Ectodermal cell (in vitro differentiated cells): ENCODE data around the gene OXGR1.

Experiments used
- H3K27ac ChIP-seq: 2 replicates; pipeline ENCODE4 v1.7.0; 2013; ENCODE audit warnings: mild to moderate bottlenecking, low read depth, low read length; ENCODE audit not compliant: insufficient read depth, poor library complexity, severe bottlenecking
- H3K27me3 ChIP-seq: 2 replicates; pipeline ENCODE4 v1.7.0; 2013; ENCODE audit warnings: mild to moderate bottlenecking, low read length; ENCODE audit not compliant: insufficient read depth, control insufficient read depth, poor library complexity, severe bottlenecking
- H3K36me3 ChIP-seq: one replicate; pipeline ENCODE4 v1.7.0; 2013; ENCODE audit warnings: low read length; ENCODE audit not compliant: control insufficient read depth, insufficient read depth
- H3K4me1 ChIP-seq: one replicate; pipeline ENCODE4 v1.7.0; 2013; ENCODE audit warnings: low read length; ENCODE audit not compliant: control insufficient read depth, insufficient read depth
- H3K4me3 ChIP-seq: 2 replicates; pipeline ENCODE4 v1.7.0; 2013; ENCODE audit warnings: low read depth, low read length, control low read depth; ENCODE audit not compliant: insufficient read depth
- H3K9me3 ChIP-seq: 2 replicates; pipeline ENCODE4 v1.7.0; 2013; ENCODE audit warnings: mild to moderate bottlenecking, low read length, moderate library complexity; ENCODE audit not compliant: control insufficient read depth
- WGBS, 2 experiments: methylation state at CpG; one replicate each; pipeline ENCODE4 v1.1.7; 2013; ENCODE audit warnings: missing lambda C conversion rate in 2 of 2; 5-methylcytosine and 5-hydroxymethylcytosine counted together

OXGR1 gene

DNA sequence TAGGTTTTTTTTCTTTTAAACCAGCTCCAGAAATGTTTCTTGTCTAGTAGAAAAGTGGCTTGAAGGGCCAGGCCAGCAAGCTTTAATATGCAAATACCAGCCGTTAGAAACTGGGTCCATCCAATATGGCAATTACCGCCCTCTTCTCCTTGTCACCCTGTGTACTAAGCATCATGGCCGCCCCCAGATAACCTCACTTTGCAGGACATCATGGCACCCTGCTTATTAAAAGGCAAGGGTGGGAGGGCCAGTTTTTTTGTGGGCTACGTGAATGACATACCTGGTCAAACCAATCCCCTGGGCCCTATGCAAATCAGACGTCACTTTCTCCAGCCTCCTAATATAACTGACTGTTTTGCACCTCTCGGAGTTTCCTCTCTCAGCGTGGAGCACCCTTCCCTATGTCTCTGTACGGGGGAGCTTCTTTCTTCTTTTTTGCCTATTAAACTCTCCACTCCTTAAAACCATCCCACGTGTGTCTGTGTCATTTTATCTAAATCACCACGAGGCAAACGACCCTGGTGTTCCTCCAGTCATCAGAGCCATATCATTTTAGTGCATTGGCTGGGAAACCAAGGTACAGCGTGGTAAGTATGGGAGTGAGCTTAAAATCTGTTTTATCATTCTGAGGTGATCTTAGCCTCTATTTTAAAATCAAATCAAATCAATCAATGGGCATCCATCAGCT lies 27.7 kb downstream of the OXGR1 start:
- Histone ChIP-seq H3K4me1 (no peaks in the 10 kb centered on the region), H3K36me3 (no peaks in the 10 kb centered on the region), H3K9me3 (no peaks in the 10 kb centered on the region), H3K27me3 (no peaks in the 10 kb centered on the region), H3K27ac (no peak overlapping the region), H3K4me3 (no peak overlapping the region)
- WGBS, 2 experiments = 93 to 95% methylated on average over 11 of the region's 12 CpGs

DNA sequence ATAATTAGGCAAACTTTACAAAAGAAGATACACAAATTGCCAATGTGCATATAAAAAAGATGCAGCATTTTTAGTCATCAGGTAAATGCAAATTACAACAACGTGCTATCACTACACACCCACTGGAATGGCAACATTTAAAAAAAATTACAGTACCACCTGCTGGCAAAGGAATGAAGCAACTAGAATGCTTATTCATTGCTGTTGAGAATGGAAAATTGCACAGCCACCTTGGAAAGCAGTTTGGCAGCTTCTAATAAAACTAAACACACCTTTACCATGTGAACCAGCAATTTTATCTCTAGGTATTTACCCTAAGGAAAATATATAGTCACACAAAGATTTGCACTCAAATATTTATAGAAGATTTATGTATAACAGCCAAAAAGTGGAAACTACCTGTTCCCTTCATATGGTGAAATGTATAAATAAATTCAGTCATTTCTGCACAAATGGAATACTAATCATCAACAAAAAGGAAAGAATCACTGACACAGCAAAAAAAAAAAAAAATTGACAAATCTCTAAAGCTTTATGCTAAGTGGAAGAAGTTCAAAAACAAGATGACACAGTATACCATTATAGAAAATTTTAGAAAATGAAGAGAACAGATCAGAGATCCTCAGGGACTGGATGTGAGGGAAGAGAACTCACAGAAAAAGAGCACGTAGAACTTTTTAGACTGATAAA lies 30.3 kb downstream of the OXGR1 start:
- Histone ChIP-seq H3K9me3 (no peaks in the 10 kb centered on the region), H3K36me3 (no peaks in the 10 kb centered on the region), H3K4me3 (no peak overlapping the region), H3K4me1 (no peaks in the 10 kb centered on the region), H3K27ac (no peak overlapping the region), H3K27me3 (no peaks in the 10 kb centered on the region)
- WGBS, 2 experiments = 83 to 96% methylated on average over 1 to 2 of the region's 2 CpGs

DNA sequence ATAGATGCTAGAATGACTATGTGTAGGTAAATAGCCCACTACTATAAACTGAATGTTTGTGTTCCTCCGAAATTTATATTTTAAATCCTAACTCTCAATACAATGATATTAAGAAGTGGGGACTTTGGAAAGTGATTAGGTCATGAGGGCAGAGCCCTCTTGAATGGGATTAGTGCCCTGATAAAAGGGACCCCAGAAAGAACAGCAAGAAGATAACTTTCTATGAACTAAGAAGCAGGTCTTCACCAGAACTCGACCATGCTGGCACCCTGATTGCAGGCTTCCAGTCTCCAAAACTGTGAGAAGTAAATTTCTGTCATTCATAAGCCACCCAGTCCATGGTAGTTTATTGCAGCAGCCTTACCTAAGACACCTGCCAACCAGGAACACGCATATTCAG lies 33.9 kb downstream of the OXGR1 start:
- WGBS, 2 experiments = 90 to 95% methylated on average over 1 to 2 of the region's 3 CpGs
- Histone ChIP-seq H3K27ac (no peak overlapping the region), H3K36me3 (no peaks in the 10 kb centered on the region), H3K9me3 (no peaks in the 10 kb centered on the region), H3K27me3 (no peaks in the 10 kb centered on the region), H3K4me1 (no peaks in the 10 kb centered on the region), H3K4me3 (no peak overlapping the region)

DNA sequence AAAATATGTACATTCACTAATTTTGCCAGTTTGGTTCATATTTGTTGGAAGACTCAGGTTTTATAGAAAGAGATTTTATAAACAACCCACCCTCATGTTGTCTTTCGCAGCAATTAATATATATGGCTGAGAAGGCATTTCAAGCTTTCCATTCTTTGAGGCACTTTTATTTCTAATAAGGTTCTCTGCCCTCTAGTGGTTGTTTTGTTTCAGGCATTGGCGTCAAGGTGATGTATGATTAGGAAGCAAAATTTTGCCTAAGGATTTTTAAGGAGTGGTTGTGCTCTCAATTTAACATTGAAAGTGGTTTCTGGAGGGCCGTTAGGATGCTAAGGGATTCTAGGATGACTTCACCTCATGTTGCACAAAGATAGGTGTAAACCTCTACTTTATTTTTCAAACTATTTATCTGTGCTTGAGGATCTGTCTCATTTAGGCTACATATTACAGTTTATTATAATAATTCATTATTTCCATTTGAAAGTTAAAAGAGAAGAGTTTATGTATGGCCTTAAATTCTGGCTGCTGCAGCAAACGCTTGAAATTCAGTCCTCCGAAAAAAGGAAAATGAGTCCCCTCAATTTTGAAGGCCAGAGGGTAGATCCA lies 35.9 kb downstream of the OXGR1 start:
- Histone ChIP-seq H3K36me3 (no peaks in the 10 kb centered on the region), H3K27ac (no peak overlapping the region), H3K4me1 (no peaks in the 10 kb centered on the region), H3K27me3 (no peaks in the 10 kb centered on the region), H3K4me3 (no peak overlapping the region), H3K9me3 (no peaks in the 10 kb centered on the region)
- 69 to 73% methylated on average over 4 to 5 of the region's 5 CpGs for WGBS, 2 experiments

DNA sequence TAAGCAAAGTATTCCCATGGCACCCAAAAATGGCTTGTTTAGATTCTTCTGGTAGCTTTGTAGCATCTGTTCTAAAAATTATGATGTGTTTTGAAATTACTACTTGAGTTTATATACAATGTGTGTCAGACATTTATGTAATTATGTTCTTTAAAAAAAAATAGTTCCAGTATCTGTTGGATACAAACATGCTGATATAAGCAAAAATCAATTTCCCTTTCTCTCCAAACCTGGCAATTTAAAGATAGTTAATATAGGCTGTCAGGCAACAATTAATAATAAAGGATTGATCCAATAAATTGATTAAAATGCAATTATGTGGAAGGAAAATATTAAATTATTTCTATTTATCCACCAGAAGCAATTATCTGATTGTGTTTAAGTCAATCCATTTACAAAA lies 41.7 kb downstream of the OXGR1 start:
- Histone ChIP-seq H3K27me3 (no peaks in the 10 kb centered on the region), H3K4me3 (no peak overlapping the region), H3K4me1 (no peaks in the 10 kb centered on the region), H3K9me3 (no peaks in the 10 kb centered on the region), H3K36me3 (no peaks in the 10 kb centered on the region), H3K27ac (no peak overlapping the region)

DNA sequence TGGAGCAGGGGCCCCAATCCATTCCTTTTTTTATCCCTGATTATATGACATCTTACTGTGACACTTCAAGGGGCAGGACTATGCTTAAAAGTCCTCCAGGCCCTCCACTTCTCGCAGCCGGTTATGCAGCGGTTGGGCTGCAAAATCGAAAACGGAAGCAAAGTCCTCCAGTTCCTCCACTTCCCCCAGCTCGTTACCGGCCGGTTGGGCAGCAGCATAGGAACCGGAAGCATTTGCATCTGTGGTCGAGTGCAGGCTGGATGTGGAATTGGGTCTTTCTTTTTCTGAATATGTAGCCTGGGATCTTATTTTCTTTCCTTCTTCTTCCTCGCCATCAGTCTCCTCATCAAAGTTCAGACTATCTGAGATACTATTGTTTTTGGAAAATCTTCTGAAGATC lies 46.1 kb downstream of the OXGR1 start:
- Histone ChIP-seq H3K4me3 (no peak overlapping the region), H3K36me3 (no peaks in the 10 kb centered on the region), H3K27me3 (no peaks in the 10 kb centered on the region), H3K9me3 (no peaks in the 10 kb centered on the region), H3K27ac (no peak overlapping the region), H3K4me1 (no peaks in the 10 kb centered on the region)
- WGBS, 2 experiments = 92 to 96% methylated on average over 10 to 11 of the region's 11 CpGs

DNA sequence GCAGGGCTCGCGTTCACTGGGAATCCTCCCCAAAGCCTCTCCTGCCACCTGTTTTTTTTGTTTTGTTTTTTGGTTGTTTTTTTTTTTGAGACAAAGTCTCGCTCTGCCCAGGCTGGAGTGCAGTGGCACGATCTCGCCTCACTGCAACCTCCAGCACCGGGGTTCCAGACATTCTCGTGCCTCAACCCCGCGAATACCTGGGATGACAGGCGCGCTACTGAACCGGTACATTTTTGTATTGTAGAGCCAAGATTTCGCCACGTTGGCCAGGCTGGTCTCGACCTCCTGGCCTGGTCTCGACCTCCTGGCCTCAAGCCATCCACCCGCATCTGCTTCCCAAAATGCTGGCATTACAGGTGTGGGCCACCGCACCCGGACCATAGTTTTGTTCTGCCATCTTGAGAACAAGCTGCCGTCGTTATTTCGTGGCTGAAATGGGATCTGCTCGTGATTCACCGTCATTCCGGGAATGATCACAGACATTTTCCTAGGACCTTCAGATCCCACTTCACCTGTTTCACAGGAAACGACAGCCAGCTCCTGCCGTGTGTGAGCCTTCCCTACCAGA lies 46.8 kb downstream of the OXGR1 start:
- Histone ChIP-seq H3K4me3 (no peak overlapping the region), H3K27me3 (no peaks in the 10 kb centered on the region), H3K9me3 (no peaks in the 10 kb centered on the region), H3K27ac (no peak overlapping the region), H3K4me1 (peaks cover 3% of the 10 kb centered on the region), H3K36me3 (no peaks in the 10 kb centered on the region)
- 95% methylated on average over 27 of the region's 27 CpGs for WGBS, 2 experiments

DNA sequence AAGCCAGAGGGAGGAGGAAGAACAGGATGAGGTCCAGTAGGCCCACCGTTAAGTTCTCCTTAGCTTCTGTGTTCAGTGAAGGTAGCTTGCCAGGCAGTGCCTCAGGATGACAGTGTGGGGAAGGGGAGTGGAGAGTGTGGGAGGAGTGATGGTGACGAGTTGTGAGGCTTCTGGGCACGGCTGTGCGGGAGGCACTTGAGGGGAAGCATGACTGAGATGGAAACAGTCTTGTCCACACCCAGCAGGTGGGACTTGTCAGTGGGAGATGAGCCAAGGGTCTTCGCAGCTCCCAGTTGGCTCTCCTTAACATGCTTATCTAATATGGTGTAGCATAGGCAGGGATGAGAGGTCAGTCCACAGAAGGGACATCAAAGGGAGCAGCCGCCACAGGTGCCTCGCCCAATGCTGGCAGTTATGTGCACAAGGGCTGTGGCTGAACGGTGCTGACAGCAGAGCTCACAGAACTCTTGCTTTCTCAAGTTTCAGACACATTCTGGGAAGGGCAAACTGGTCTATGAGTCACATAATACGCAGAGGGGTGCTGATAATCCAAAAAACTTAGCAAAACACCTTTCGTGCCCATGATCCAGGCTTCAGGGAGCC lies 47.5 kb downstream of the OXGR1 start:
- no peaks in the 10 kb centered on the region for H3K27me3 ChIP-seq
- no peaks in the 10 kb centered on the region for H3K9me3 ChIP-seq
- WGBS, 2 experiments = 95 to 96% methylated on average over 10 of the region's 10 CpGs
- H3K4me1 ChIP-seq = peaks cover 5% of the 10 kb centered on the region
- no peaks in the 10 kb centered on the region for H3K36me3 ChIP-seq
- H3K27ac ChIP-seq = no peak overlapping the region
- H3K4me3 ChIP-seq = no peak overlapping the region

DNA sequence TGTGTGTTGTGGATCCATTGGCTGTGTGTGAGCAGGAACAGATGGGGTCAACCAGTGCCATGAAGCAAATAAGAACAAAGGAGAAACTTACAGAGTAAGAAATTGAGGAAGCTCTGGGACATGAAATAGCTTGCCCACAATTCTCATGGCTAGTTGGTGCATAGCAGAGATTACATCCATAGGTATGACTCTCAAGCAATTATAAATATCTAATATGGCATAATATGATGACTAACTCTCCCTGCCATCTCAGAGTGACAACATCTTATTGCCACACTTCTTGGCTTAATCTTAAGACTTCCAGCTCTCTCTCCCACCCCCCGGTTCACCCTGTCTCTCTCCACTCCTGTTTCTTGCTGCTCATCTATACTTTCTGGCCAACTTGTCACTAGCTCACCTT lies 53.3 kb downstream of the OXGR1 start:
- Histone ChIP-seq H3K9me3 (no peaks in the 10 kb centered on the region), H3K27ac (no peak overlapping the region), H3K4me1 (peaks cover 5% of the 10 kb centered on the region), H3K36me3 (no peaks in the 10 kb centered on the region), H3K27me3 (no peaks in the 10 kb centered on the region), H3K4me3 (no peak overlapping the region)
- WGBS, 2 experiments = 87 to 92% methylated on average over 1 of the region's 1 CpG

DNA sequence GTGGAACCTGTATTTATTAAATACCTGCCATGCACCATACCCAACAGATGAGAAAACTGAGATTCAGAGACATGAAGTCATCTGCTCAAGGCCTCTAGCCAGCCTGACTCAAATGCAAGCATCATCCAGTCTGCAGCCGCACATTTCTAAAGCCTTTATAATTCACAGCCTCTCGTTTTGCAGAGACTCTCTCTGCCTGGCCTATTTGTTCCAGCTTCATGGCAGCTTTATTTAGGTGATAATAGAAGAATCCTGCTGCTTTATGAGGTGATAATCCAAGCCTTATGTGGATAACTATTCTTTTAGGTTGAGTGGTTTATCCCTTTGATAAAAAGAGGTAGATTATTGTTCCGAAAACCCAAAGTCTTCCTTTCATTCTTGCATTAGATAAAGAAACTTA lies 58.4 kb downstream of the OXGR1 start:
- no peaks in the 10 kb centered on the region for H3K27me3 ChIP-seq
- no peaks in the 10 kb centered on the region for H3K4me1 ChIP-seq
- no peak overlapping the region for H3K27ac ChIP-seq
- 69 to 86% methylated on average over 2 to 3 of the region's 3 CpGs for WGBS, 2 experiments
- no peak overlapping the region for H3K4me3 ChIP-seq
- H3K36me3 ChIP-seq = no peaks in the 10 kb centered on the region
- H3K9me3 ChIP-seq = no peaks in the 10 kb centered on the region
